Thymus (tissue), 11 donors: ENCODE results near the gene CAV1. TPM values are rescaled to one million over a fixed set of nuclear protein-coding genes. Genes with fewer than 3 reads are reported as not detected.

Experiments
- DNase-seq, 9 donors: peaks; one replicate each; pipeline ENCODE4 v3.0.0-alpha.2; 2013; ENCODE audit warnings: low spot score in 9 of 9, low read depth in 6 of 9, missing footprints in 1 of 9
- H3K27ac ChIP-seq, 2 donors: one replicate each; pipeline ENCODE4 v1.5.1; 2013; ENCODE audit warnings: control low read depth in 1 of 2, low read depth in 1 of 2, low read length in 1 of 2, mild to moderate bottlenecking in 1 of 2, moderate library complexity in 1 of 2
- H3K27me3 ChIP-seq, 2 donors: one replicate each; pipeline ENCODE4 v1.5.1; 2013; ENCODE audit warnings: low read length in 1 of 2; ENCODE audit not compliant: control insufficient read depth in 2 of 2, insufficient read depth in 1 of 2
- H3K36me3 ChIP-seq, 2 donors: one replicate each; pipeline ENCODE4 v1.5.1; 2013; ENCODE audit warnings: low read length in 1 of 2, mild to moderate bottlenecking in 1 of 2, moderate library complexity in 1 of 2; ENCODE audit not compliant: control insufficient read depth in 2 of 2, insufficient read depth in 2 of 2
- H3K4me1 ChIP-seq, 2 donors: one replicate each; pipeline ENCODE4 v1.5.1; 2013; ENCODE audit warnings: low read length in 2 of 2; ENCODE audit not compliant: control insufficient read depth in 2 of 2, insufficient read depth in 2 of 2
- H3K4me3 ChIP-seq, 2 donors: one replicate each; pipeline ENCODE4 v1.5.1; 2013; ENCODE audit warnings: low read length in 2 of 2, control low read depth in 1 of 2, mild to moderate bottlenecking in 1 of 2
- H3K9me3 ChIP-seq, 2 donors: one replicate each; pipeline ENCODE4 v1.5.1; 2013; ENCODE audit warnings: low read length in 1 of 2, mild to moderate bottlenecking in 1 of 2; ENCODE audit not compliant: control insufficient read depth in 2 of 2, insufficient read depth in 1 of 2
- WGBS: extraction: QIAGEN DNeasy Blood & Tissue Kit; methylation state at CpG from one replicate; pipeline ENCODE4 v1.1.7; 2013; 5-methylcytosine and 5-hydroxymethylcytosine counted together
- polyA plus RNA-seq: library from polyadenylated mRNA; stranded (reverse); fragments of 200-250 nt; gene quantifications from one replicate; pipeline ENCODE4 v1.2.3, GENCODE V29; 2013
- total RNA-seq: library from RNA; stranded (reverse); fragments of 120-200 nt; gene quantifications from one replicate; pipeline ENCODE4 v1.2.4, GENCODE V29; 2013
- donor health status: healthy.

The CAV1 gene
- total and polyA plus RNA-seq, 2 donors, result 26.4 to 50.6 TPM

GRCh38 chr7:116511552-116512519 is 13.0 kb upstream of the CAV1 start:
- H3K36me3 ChIP-seq, result no peaks in the 10 kb centered on the region
- peak overlapping the region in 1 of 2 donors; percentile 8 for H3K27ac ChIP-seq
- no peaks in the 10 kb centered on the region for H3K9me3 ChIP-seq
- peaks cover 0 to 3% of the 10 kb centered on the region in 2 donors for H3K4me1 ChIP-seq
- DNase-seq, result peak in 1 of 9 donors; percentile 35
- 83% methylated on average over 12 of the region's 12 CpGs for whole genome bisulfite sequencing
- no peaks in the 10 kb centered on the region for H3K27me3 ChIP-seq
- peak overlapping the region in 1 of 2 donors; percentile 13 for H3K4me3 ChIP-seq

GRCh38 chr7:116512520-116513188 is 12.2 kb upstream of the CAV1 start:
- no peak for DNase-seq
- WGBS, result 94% methylated on average over 4 of the region's 4 CpGs
- H3K9me3 ChIP-seq, result no peaks in the 10 kb centered on the region
- H3K4me3 ChIP-seq, result no peak overlapping the region
- no peaks in the 10 kb centered on the region for H3K36me3 ChIP-seq
- H3K4me1 ChIP-seq, result peaks cover 0 to 3% of the 10 kb centered on the region in 2 donors
- H3K27me3 ChIP-seq, result no peaks in the 10 kb centered on the region
- H3K27ac ChIP-seq, result no peak overlapping the region

- Histone ChIP-seq H3K4me1 (peaks cover 0 to 3% of the 10 kb centered on the region in 2 donors), H3K27me3 (peaks cover 0 to 4% of the 10 kb centered on the region in 2 donors), H3K9me3 (no peaks in the 10 kb centered on the region), H3K36me3 (no peaks in the 10 kb centered on the region), H3K27ac (no peak overlapping the region), H3K4me3 (no peak overlapping the region)
- no peak for DNase-seq
These were observed 9.3 kb upstream of the CAV1 start for GRCh38 chr7:116515584-116515983.

GRCh38 chr7:116516324-116516723 is 8.5 kb upstream of the CAV1 start:
- Histone ChIP-seq H3K9me3 (no peaks in the 10 kb centered on the region), H3K4me1 (peaks cover 0 to 3% of the 10 kb centered on the region in 2 donors), H3K27me3 (peaks cover 2 to 6% of the 10 kb centered on the region in 2 donors), H3K36me3 (no peaks in the 10 kb centered on the region), H3K4me3 (no peak overlapping the region), H3K27ac (no peak overlapping the region)
- DNase-seq, result no peak

GRCh38 chr7:116517626-116518025 is 7.2 kb upstream of the CAV1 start:
- no peak for DNase-seq
- WGBS, result 93% methylated on average over 1 of the region's 1 CpG
- Histone ChIP-seq H3K36me3 (no peaks in the 10 kb centered on the region), H3K4me3 (no peak overlapping the region), H3K4me1 (no peaks in the 10 kb centered on the region), H3K27ac (no peak overlapping the region), H3K9me3 (no peaks in the 10 kb centered on the region), H3K27me3 (peaks cover 10 to 17% of the 10 kb centered on the region in 2 donors)

GRCh38 chr7:116518961-116519360 is 5.9 kb upstream of the CAV1 start:
- H3K4me3 ChIP-seq, result no peak overlapping the region
- DNase-seq, result no peak

GRCh38 chr7:116521046-116521664 is 3.7 kb upstream of the CAV1 start:
- no peak for DNase-seq
- no peak overlapping the region for H3K4me3 ChIP-seq
- 96% methylated on average over 6 of the region's 6 CpGs for WGBS
- H3K4me1 ChIP-seq, result peaks cover 3 to 16% of the 10 kb centered on the region in 2 donors
- H3K27ac ChIP-seq, result no peak overlapping the region
- peaks cover 0 to 4% of the 10 kb centered on the region in 2 donors for H3K9me3 ChIP-seq
- H3K36me3 ChIP-seq, result no peaks in the 10 kb centered on the region
- H3K27me3 ChIP-seq, result peaks cover 35 to 51% of the 10 kb centered on the region in 2 donors

More at GRCh38 chr7:116518961-116519360, 5.9 kb upstream of the CAV1 start:
- H3K27me3 ChIP-seq, result peaks cover 18 to 29% of the 10 kb centered on the region in 2 donors
- H3K9me3 ChIP-seq, result no peaks in the 10 kb centered on the region
- H3K36me3 ChIP-seq, result no peaks in the 10 kb centered on the region
- no peak overlapping the region for H3K27ac ChIP-seq
- no peaks in the 10 kb centered on the region for H3K4me1 ChIP-seq

- Histone ChIP-seq H3K27me3 (peaks cover 41 to 61% of the 10 kb centered on the region in 2 donors), H3K27ac (peak overlapping the region in 1 of 2 donors; percentile 58), H3K4me3 (no peak overlapping the region), H3K4me1 (peaks cover 3 to 24% of the 10 kb centered on the region in 2 donors), H3K36me3 (no peaks in the 10 kb centered on the region), H3K9me3 (peaks cover 0 to 4% of the 10 kb centered on the region in 2 donors)
- no peak for DNase-seq
- 90% methylated on average over 5 of the region's 5 CpGs for WGBS
These were observed 2.6 kb upstream of the CAV1 start for GRCh38 chr7:116522247-116522646.

- no peak overlapping the region for H3K27ac ChIP-seq
- H3K4me3 ChIP-seq, result no peak overlapping the region
- H3K9me3 ChIP-seq, result peaks cover 0 to 4% of the 10 kb centered on the region in 2 donors
- H3K4me1 ChIP-seq, result peaks cover 3 to 28% of the 10 kb centered on the region in 2 donors
- no peak for DNase-seq
- peaks cover 41 to 64% of the 10 kb centered on the region in 2 donors for H3K27me3 ChIP-seq
- 28% methylated on average over 10 of the region's 10 CpGs for WGBS
- no peaks in the 10 kb centered on the region for H3K36me3 ChIP-seq
These were observed 621 bp upstream of the CAV1 start for GRCh38 chr7:116524221-116524608.
